ENCODE measurements around the gene STOML2.
"Not testable (repeated sequence)": the region's sequence is repeated elsewhere in the genome, so short reads cannot be mapped to it uniquely, and the experiment has no call there.

DNA sequence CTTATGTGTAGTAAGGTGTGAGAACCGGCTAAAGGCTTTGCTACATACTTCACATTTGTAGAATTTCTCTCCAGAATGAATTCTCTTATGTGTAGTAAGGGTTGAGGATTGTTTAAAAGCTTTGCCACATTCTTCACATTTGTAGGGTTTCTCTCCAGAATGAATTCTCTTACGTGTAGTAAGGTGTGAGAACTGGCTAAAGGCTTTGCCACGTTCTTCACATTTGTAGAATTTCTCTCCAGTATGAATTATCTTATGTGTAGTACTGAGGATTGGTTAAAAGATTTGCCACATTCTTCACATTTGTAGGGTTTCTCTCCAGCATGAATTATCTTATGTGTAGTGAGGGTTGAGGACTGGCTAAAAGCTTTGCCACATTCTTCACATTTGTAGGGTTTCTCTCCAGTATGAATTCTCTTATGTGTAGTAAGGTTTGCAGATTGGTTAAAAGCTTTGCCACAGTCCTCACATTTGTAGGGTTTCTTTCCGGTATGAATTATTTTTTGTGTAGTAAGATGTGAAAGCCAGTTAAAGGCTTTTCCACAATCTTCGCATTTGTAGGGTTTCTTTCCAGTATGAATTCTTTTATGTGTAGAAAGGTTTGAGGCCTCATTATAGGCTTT is 45.1 kb upstream of the STOML2 start:
- TF ChIP-seq, protein P1, sequence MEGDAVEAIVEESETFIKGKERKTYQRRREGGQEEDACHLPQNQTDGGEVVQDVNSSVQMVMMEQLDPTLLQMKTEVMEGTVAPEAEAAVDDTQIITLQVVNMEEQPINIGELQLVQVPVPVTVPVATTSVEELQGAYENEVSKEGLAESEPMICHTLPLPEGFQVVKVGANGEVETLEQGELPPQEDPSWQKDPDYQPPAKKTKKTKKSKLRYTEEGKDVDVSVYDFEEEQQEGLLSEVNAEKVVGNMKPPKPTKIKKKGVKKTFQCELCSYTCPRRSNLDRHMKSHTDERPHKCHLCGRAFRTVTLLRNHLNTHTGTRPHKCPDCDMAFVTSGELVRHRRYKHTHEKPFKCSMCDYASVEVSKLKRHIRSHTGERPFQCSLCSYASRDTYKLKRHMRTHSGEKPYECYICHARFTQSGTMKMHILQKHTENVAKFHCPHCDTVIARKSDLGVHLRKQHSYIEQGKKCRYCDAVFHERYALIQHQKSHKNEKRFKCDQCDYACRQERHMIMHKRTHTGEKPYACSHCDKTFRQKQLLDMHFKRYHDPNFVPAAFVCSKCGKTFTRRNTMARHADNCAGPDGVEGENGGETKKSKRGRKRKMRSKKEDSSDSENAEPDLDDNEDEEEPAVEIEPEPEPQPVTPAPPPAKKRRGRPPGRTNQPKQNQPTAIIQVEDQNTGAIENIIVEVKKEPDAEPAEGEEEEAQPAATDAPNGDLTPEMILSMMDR (optimal IDR thresholded peaks at IDR 0.05 in 1 of 3, IDR thresholded peaks at IDR 0.05 in 1 of 3, conservative IDR thresholded peaks at IDR 0.05 in 1 of 3; ENCODE audit: extremely low read depth in 1 of 3, insufficient read depth in 2 of 3, low read length in 3 of 3): not testable (repeated sequence)
- TF ChIP-seq EZH2 (IDR thresholded peaks at IDR 0.05; ENCODE audit: low read length): not testable (repeated sequence)
